HG03108 (cell line): ENCODE data around the gene SHISA6.

ENCODE experiments used
- ATAC-seq: cut with Tn5 transposase; IDR thresholded peaks from one replicate; pipeline ENCODE4 v1.9.1; 2021; ENCODE audit warnings: moderate library complexity; ENCODE audit not compliant: unreplicated experiment

SHISA6 gene

DNA sequence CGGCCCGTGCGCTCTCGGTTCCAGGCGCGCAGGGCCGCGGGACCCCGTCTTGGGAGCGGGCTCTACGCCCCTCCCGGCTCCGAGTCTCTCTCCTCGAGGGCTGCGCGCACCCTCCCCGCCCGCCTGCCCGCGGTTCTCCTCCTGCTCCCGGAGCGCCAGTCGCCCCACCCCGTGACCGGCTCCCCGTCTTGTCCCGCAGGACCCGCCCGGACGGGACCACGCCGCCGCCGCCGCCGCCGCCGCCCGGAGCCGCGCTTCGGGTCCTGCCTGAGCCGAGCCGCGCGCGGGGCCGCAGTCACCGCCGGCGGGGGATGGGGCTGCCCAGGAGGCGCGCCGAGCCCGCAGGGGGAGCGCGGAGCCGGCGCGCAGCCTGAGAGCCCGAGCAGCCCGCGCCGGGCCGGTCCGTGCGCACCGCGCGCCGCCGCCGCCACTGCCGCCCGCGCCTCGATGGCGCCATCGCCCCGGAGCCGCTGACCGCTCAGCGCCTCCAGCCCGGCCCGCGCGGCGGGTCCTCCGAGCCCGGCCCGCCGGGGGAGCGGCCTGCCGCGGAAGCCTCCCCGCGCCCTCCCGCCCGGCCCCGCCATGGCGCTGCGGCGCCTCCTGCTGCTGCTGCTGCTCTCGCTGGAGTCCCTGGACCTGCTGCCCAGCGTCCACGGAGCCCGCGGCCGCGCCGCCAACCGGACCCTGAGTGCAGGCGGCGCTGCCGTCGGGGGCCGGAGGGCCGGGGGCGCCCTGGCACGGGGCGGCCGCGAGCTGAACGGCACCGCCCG, at the start of gene SHISA6:
Gene SHISA6 (plus strand): TSS at position 373 of the 770 bp plus-strand sequence.
- ATAC-seq: no peak

DNA sequence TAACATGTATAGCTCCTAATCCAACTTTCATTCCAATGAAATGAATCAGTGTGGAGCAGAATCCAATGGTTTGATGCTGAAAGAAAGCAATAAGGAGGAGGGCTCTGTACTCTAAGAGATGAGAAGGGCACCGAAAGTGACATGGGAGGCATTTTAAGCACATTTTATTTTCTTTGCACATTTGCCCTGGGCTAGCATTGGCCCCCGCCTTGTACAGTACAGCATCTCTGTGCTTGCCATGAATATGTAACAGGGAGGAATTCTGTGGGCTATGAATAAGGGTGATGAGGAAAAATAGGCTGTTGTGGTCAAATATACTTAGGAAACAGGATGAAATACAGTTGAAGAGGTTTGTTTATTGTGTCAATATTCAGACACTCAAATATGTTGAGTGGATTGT, 45.2 kb upstream of the SHISA6 start:
- ATAC-seq: no peak

- no peak for ATAC-seq
These were observed 36.0 kb upstream of the SHISA6 start for GRCh38 chr17:11204991-11205390.

- no peak for ATAC-seq
These were observed 35.4 kb upstream of the SHISA6 start for GRCh38 chr17:11205659-11206058.

- no peak for ATAC-seq
These were observed 31.1 kb upstream of the SHISA6 start for GRCh38 chr17:11209906-11210305.

- no peak for ATAC-seq
These were observed 28.2 kb upstream of the SHISA6 start for GRCh38 chr17:11212792-11213191.

- ATAC-seq: no peak
These were observed 24.0 kb upstream of the SHISA6 start for GRCh38 chr17:11216976-11217375.

GRCh38 chr17:11221196-11221595, 19.8 kb upstream of the SHISA6 start:
- no peak for ATAC-seq

- no peak for ATAC-seq
These were observed 19.3 kb upstream of the SHISA6 start for GRCh38 chr17:11221721-11222120.

- ATAC-seq: no peak
These were observed 2.3 kb upstream of the SHISA6 start for GRCh38 chr17:11238705-11239104.

- ATAC-seq: no peak
These were observed 1.5 kb upstream of the SHISA6 start for GRCh38 chr17:11239379-11239970.

GRCh38 chr17:11240041-11240840, 772 bp upstream of the SHISA6 start:
- no peak for ATAC-seq

DNA sequence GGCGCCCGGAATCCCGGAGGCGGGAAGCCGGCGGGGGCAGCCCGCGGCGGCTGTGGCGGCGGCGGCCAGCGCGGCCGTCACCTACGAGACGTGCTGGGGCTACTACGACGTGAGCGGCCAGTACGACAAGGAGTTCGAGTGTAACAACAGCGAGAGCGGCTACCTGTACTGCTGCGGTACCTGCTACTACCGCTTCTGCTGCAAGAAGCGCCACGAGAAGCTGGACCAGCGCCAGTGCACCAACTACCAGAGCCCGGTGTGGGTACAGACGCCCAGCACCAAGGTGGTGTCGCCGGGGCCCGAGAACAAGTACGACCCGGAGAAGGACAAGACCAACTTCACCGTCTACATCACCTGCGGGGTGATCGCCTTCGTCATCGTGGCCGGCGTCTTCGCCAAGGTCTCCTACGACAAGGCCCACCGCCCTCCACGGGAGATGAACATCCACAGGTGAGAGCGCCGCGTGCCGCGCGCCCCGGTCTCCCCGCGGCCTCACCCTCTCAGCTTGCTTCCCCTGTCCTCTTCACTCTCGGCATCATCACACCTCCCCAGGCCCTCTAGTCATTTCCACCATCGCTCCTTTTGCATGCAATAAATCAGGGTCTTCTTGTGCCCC, 706 bp downstream of the SHISA6 start:
- no peak for ATAC-seq

GRCh38 chr17:11242411-11242810, 1.4 kb downstream of the SHISA6 start:
- no peak for ATAC-seq

GRCh38 chr17:11244776-11245175, 3.8 kb downstream of the SHISA6 start:
- no peak for ATAC-seq

- ATAC-seq: no peak
These were observed 4.2 kb downstream of the SHISA6 start for GRCh38 chr17:11245187-11245586.

- no peak for ATAC-seq
These were observed 4.8 kb downstream of the SHISA6 start for GRCh38 chr17:11245791-11246190.

GRCh38 chr17:11250161-11250560, 9.1 kb downstream of the SHISA6 start:
- ATAC-seq: no peak

DNA sequence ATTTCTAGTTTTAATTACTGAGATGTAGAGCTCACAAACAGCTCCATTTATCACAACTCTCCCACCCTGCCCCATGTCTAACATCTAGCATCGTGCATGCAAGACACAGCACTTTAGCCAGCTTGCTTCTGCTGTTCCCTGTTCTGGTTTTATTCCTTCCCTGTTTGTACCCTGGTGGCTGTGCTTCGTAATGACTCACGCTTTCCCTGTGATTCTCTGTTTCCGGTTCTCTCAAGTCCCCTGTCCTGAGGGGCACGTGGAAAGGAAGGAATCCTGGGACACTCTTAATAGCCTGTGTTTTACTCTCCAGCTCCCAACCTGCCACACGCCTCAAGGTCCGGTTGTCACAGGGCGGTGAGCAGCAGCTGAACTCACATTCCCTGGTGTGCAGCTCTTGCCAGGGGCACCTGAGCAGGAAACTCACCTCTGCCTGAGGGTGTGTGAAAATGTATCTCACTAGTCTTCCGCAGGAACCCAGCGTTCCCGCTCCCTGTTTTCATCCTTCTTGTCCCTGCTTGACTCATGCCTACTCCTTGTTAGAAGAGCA, 10.6 kb downstream of the SHISA6 start:
- no peak for ATAC-seq

DNA sequence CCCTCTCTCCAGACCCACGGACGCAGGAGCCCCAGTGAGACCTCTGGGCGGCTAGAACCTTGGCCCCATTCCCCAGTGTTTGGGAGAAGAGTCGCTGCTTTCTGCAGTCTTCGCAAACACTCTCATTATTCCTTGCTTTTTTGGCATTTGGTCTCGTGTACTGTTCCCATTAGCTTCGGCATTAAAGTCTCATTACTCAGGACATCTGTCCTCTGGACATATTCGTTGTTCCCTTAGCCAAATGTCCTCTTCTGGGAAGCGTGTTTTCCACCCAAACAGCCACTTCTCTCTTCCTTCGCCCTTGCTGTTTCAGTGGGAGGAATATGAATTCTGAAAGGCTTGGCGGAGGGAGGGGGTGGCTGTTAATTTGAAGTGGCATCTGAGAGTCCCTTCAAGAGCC, 11.1 kb downstream of the SHISA6 start:
- ATAC-seq: no peak

GRCh38 chr17:11256877-11257276, 15.9 kb downstream of the SHISA6 start:
- ATAC-seq: no peak
